ENCODE data around the gene ARHGEF28. TPM values are rescaled to one million over a fixed set of nuclear protein-coding genes. Genes with fewer than 3 reads are reported as not detected.
A peak's percentile ranks its signal among the peaks of the same experiment; 100 is the strongest.

Gene ARHGEF28
- total RNA-seq, 1 donor from 2014 or later: 44.9 TPM

- DNase-seq (ENCODE audit: extremely low spot score, unreplicated experiment): no peak
- no peaks in the 10 kb centered on the region for H3K9me3 Mint-ChIP-seq (ENCODE audit: unreplicated experiment)
- no peak for TF ChIP-seq CTCF (IDR thresholded peaks at IDR 0.05)
- peaks cover 27% of the 10 kb centered on the region for H3K4me1 Mint-ChIP-seq (ENCODE audit: unreplicated experiment)
- H3K27me3 Mint-ChIP-seq (ENCODE audit: unreplicated experiment): no peaks in the 10 kb centered on the region
- H3K36me3 Mint-ChIP-seq (ENCODE audit: unreplicated experiment): peaks cover 39% of the 10 kb centered on the region
- H3K4me3 Mint-ChIP-seq (ENCODE audit: unreplicated experiment): no peak overlapping the region
- peak overlapping the region; percentile 87 for H3K27ac Mint-ChIP-seq (ENCODE audit: unreplicated experiment)
These were observed 171.1 kb downstream of the ARHGEF28 start for GRCh38 chr5:73797132-73797510.

- no peak overlapping the region for H3K4me3 Mint-ChIP-seq (ENCODE audit: unreplicated experiment)
- TF ChIP-seq CTCF (IDR thresholded peaks at IDR 0.05): no peak
- no peak overlapping the region for H3K27ac Mint-ChIP-seq (ENCODE audit: unreplicated experiment)
- peaks cover 19% of the 10 kb centered on the region for H3K4me1 Mint-ChIP-seq (ENCODE audit: unreplicated experiment)
- no peaks in the 10 kb centered on the region for H3K9me3 Mint-ChIP-seq (ENCODE audit: unreplicated experiment)
- H3K27me3 Mint-ChIP-seq (ENCODE audit: unreplicated experiment): no peaks in the 10 kb centered on the region
- no peak for DNase-seq (ENCODE audit: extremely low spot score, unreplicated experiment)
- H3K36me3 Mint-ChIP-seq (ENCODE audit: unreplicated experiment): peaks cover 46% of the 10 kb centered on the region
These were observed 173.5 kb downstream of the ARHGEF28 start for GRCh38 chr5:73799401-73799972.

GRCh38 chr5:73801686-73802085 is 175.7 kb downstream of the ARHGEF28 start:
- H3K27me3 Mint-ChIP-seq (ENCODE audit: unreplicated experiment): no peaks in the 10 kb centered on the region
- no peak overlapping the region for H3K4me3 Mint-ChIP-seq (ENCODE audit: unreplicated experiment)
- no peak for DNase-seq (ENCODE audit: extremely low spot score, unreplicated experiment)
- peaks cover 11% of the 10 kb centered on the region for H3K4me1 Mint-ChIP-seq (ENCODE audit: unreplicated experiment)
- H3K27ac Mint-ChIP-seq (ENCODE audit: unreplicated experiment): no peak overlapping the region
- H3K36me3 Mint-ChIP-seq (ENCODE audit: unreplicated experiment): peaks cover 34% of the 10 kb centered on the region
- TF ChIP-seq CTCF (IDR thresholded peaks at IDR 0.05): no peak
- no peaks in the 10 kb centered on the region for H3K9me3 Mint-ChIP-seq (ENCODE audit: unreplicated experiment)

GRCh38 chr5:73805449-73805848 is 179.5 kb downstream of the ARHGEF28 start:
- no peak overlapping the region for H3K4me3 Mint-ChIP-seq (ENCODE audit: unreplicated experiment)
- peaks cover 29% of the 10 kb centered on the region for H3K36me3 Mint-ChIP-seq (ENCODE audit: unreplicated experiment)
- H3K27me3 Mint-ChIP-seq (ENCODE audit: unreplicated experiment): no peaks in the 10 kb centered on the region
- H3K27ac Mint-ChIP-seq (ENCODE audit: unreplicated experiment): no peak overlapping the region
- no peaks in the 10 kb centered on the region for H3K4me1 Mint-ChIP-seq (ENCODE audit: unreplicated experiment)
- DNase-seq (ENCODE audit: extremely low spot score, unreplicated experiment): no peak
- H3K9me3 Mint-ChIP-seq (ENCODE audit: unreplicated experiment): no peaks in the 10 kb centered on the region
- no peak for TF ChIP-seq CTCF (IDR thresholded peaks at IDR 0.05)

- no peak for TF ChIP-seq CTCF (IDR thresholded peaks at IDR 0.05)
- no peaks in the 10 kb centered on the region for H3K9me3 Mint-ChIP-seq (ENCODE audit: unreplicated experiment)
- no peak for DNase-seq (ENCODE audit: extremely low spot score, unreplicated experiment)
- no peaks in the 10 kb centered on the region for H3K27me3 Mint-ChIP-seq (ENCODE audit: unreplicated experiment)
- no peak overlapping the region for H3K4me3 Mint-ChIP-seq (ENCODE audit: unreplicated experiment)
- no peaks in the 10 kb centered on the region for H3K4me1 Mint-ChIP-seq (ENCODE audit: unreplicated experiment)
- H3K36me3 Mint-ChIP-seq (ENCODE audit: unreplicated experiment): peaks cover 18% of the 10 kb centered on the region
- no peak overlapping the region for H3K27ac Mint-ChIP-seq (ENCODE audit: unreplicated experiment)
These were observed 182.9 kb downstream of the ARHGEF28 start for GRCh38 chr5:73808911-73809310.

All from osteocyte (in vitro differentiated cells).